ENCODE results near the gene SCAP. TPM values are rescaled to one million over a fixed set of nuclear protein-coding genes. Genes with fewer than 3 reads are reported as not detected.

The SCAP gene
- total RNA-seq, 2 experiments from 2014 or later: 45.1 to 52.2 TPM

GRCh38 chr3:47380026-47380600 is 95.6 kb downstream of the SCAP start:
- DNase-seq (no peak), ATAC-seq (no peak)
- H3K27ac Mint-ChIP-seq: peak overlapping the region; percentile 100
- intact Hi-C loops (cut with micrococcal nuclease): no loop called here
- H3K27me3 Mint-ChIP-seq: no peaks in the 10 kb centered on the region
- peaks cover 33% of the 10 kb centered on the region for H3K4me1 Mint-ChIP-seq (ENCODE audit: low read depth)
- peak; percentile 22 for TF ChIP-seq CTCF (IDR thresholded peaks at IDR 0.05)
- peak overlapping the region; percentile 97 for H3K4me3 Mint-ChIP-seq
- CTCF ChIA-PET: interaction anchor here (0.8 to 1.4 kb wide), 2 partner anchors 41 to 44 kb away, joined by 3 to 5 read pairs; no protein-coding TSS in a partner anchor
- peaks cover 20% of the 10 kb centered on the region for H3K36me3 Mint-ChIP-seq (ENCODE audit: low read depth)
- H3K9me3 Mint-ChIP-seq: no peaks in the 10 kb centered on the region
- POLR2A ChIA-PET: interaction anchor here (1.0 to 1.8 kb wide), 5 partner anchors 10 to 216 kb away, joined by 4 to 7 read pairs (median 4); partner anchors contain the start of genes SCAP and SETD2

- Mint-ChIP-seq H3K27me3 (no peaks in the 10 kb centered on the region), H3K9me3 (no peaks in the 10 kb centered on the region), H3K27ac (peak overlapping the region; percentile 100), H3K4me1 (ENCODE audit: low read depth) (peaks cover 30% of the 10 kb centered on the region), H3K36me3 (ENCODE audit: low read depth) (peaks cover 20% of the 10 kb centered on the region), H3K4me3 (peak overlapping the region; percentile 97)
- POLR2A ChIA-PET: interaction anchor here (1.0 to 1.8 kb wide), 3 partner anchors 10 to 17 kb away, joined by 4 to 5 read pairs (median 4); no protein-coding TSS in a partner anchor
- CTCF ChIA-PET: no interaction called here
- ATAC-seq (no peak), DNase-seq (no peak)
- TF ChIP-seq CTCF (IDR thresholded peaks at IDR 0.05): no peak
- intact Hi-C loops (cut with micrococcal nuclease): no loop called here
Observed at GRCh38 chr3:47379411-47379899, 96.3 kb downstream of the SCAP start.

- no peak for TF ChIP-seq CTCF (IDR thresholded peaks at IDR 0.05)
- POLR2A ChIA-PET: interaction anchor here (1.4 kb wide), 1 partner anchor 16 kb away, joined by 4 read pairs; no protein-coding TSS in a partner anchor
- ATAC-seq: no peak
Observed at GRCh38 chr3:47378869-47379268, 96.9 kb downstream of the SCAP start.

GRCh38 chr3:47377186-47377585 is 98.6 kb downstream of the SCAP start:
- intact Hi-C loops (cut with micrococcal nuclease): no loop called here
- ChIA-PET POLR2A (no interaction called here), CTCF (no interaction called here)
- H3K27ac Mint-ChIP-seq: no peak overlapping the region
- TF ChIP-seq CTCF (IDR thresholded peaks at IDR 0.05): no peak
- no peak for ATAC-seq
- peaks cover 12% of the 10 kb centered on the region for H3K36me3 Mint-ChIP-seq (ENCODE audit: low read depth)
- peaks cover 20% of the 10 kb centered on the region for H3K4me1 Mint-ChIP-seq (ENCODE audit: low read depth)
- no peak overlapping the region for H3K4me3 Mint-ChIP-seq
- H3K27me3 Mint-ChIP-seq: no peaks in the 10 kb centered on the region
- DNase-seq: no peak
- H3K9me3 Mint-ChIP-seq: no peaks in the 10 kb centered on the region

More at GRCh38 chr3:47378869-47379268, 96.9 kb downstream of the SCAP start:
- Mint-ChIP-seq H3K9me3 (no peaks in the 10 kb centered on the region), H3K27ac (no peak overlapping the region), H3K36me3 (ENCODE audit: low read depth) (peaks cover 19% of the 10 kb centered on the region), H3K27me3 (no peaks in the 10 kb centered on the region), H3K4me1 (ENCODE audit: low read depth) (peaks cover 29% of the 10 kb centered on the region), H3K4me3 (peak overlapping the region; percentile 97)
- CTCF ChIA-PET: no interaction called here
- intact Hi-C loops (cut with micrococcal nuclease): no loop called here
- DNase-seq: no peak

GRCh38 chr3:47376393-47376792 is 99.3 kb downstream of the SCAP start:
- no peak for ATAC-seq
- intact Hi-C loops (cut with micrococcal nuclease): no loop called here
- no peak overlapping the region for H3K4me3 Mint-ChIP-seq
- no peak for DNase-seq
- CTCF ChIA-PET: no interaction called here
- no peaks in the 10 kb centered on the region for H3K9me3 Mint-ChIP-seq
- H3K27me3 Mint-ChIP-seq: no peaks in the 10 kb centered on the region
- no peak for TF ChIP-seq CTCF (IDR thresholded peaks at IDR 0.05)
- peaks cover 8% of the 10 kb centered on the region for H3K36me3 Mint-ChIP-seq (ENCODE audit: low read depth)
- H3K27ac Mint-ChIP-seq: no peak overlapping the region
- POLR2A ChIA-PET: no interaction called here
- H3K4me1 Mint-ChIP-seq (ENCODE audit: low read depth): peaks cover 14% of the 10 kb centered on the region

Measured in activated CD8-positive, alpha-beta T cell treated with anti-CD3 and anti-CD28 coated beads for 36 hours (primary cell).